Heart right ventricle (tissue), 16 donors: ENCODE data around the gene AXIN1. TPM values are rescaled to one million over a fixed set of nuclear protein-coding genes. Genes with fewer than 3 reads are reported as not detected.

Experiments
- ATAC-seq, 8 donors: fragments of 200-7000 bp; cut with Tn5 transposase; one replicate each; pipeline ENCODE4 v1.9.1; 2020; ENCODE audit warnings: mild to moderate bottlenecking in 8 of 8, moderate library complexity in 8 of 8, moderate number of reproducible peaks in 1 of 8
- DNase-seq, 2 donors: peaks; one replicate each; pipeline ENCODE4 v3.0.0-alpha.2; 2020
- H3K27ac ChIP-seq, 10 donors: fragments of 200-600 bp; sonication (generic) in 2 of 10; one replicate each; pipeline versions ENCODE4 v1.5.0 to v1.8.0; 2020 to 2022; ENCODE audit warnings: mild to moderate bottlenecking in 3 of 10
- H3K27me3 ChIP-seq, 7 donors: fragments of 200-600 bp; one replicate each; pipeline ENCODE4 v1.8.0; 2021 to 2022; ENCODE audit warnings: mild to moderate bottlenecking in 2 of 7
- H3K36me3 ChIP-seq, 9 donors: fragments of 200-600 bp; sonication (generic) in 1 of 9; one replicate each; pipeline versions ENCODE4 v1.5.0 to v1.8.0; 2020 to 2022; ENCODE audit warnings: mild to moderate bottlenecking in 2 of 9
- H3K4me1 ChIP-seq, 9 donors: fragments of 200-600 bp; sonication (generic) in 1 of 9; one replicate each; pipeline versions ENCODE4 v1.5.0 to v1.8.0; 2020 to 2022; ENCODE audit warnings: mild to moderate bottlenecking in 4 of 9
- H3K4me3 ChIP-seq, 10 donors: fragments of 200-600 bp; sonication (generic) in 2 of 10; one replicate each; pipeline versions ENCODE4 v1.5.0 to v1.8.0; 2020 to 2022; ENCODE audit warnings: mild to moderate bottlenecking in 7 of 10, moderate library complexity in 2 of 10
- H3K9me3 ChIP-seq, 11 donors: fragments of 200-600 bp in 10 of 11; sonication (generic) in 2 of 11; one replicate each; pipeline versions ENCODE4 v1.5.0 to v1.8.0; 2013 to 2022; ENCODE audit warnings: mild to moderate bottlenecking in 2 of 11, control low read depth in 1 of 11, moderate library complexity in 1 of 11
- CTCF ChIP-seq, 9 donors: fragments of 200-600 bp; sonication (generic) in 2 of 9; IDR thresholded peaks; one replicate each; pipeline versions ENCODE4 v1.5.0 to v1.8.0; 2021 to 2022; ENCODE audit warnings: antibody characterized with exemption in 9 of 9, mild to moderate bottlenecking in 5 of 9, moderate library complexity in 1 of 9
- WGBS, 2 donors: extraction: QIAGEN DNeasy Blood & Tissue Kit; methylation state at CpG; one replicate each; pipeline ENCODE4 v1.1.7; 2013; ENCODE audit warnings: inconsistent platforms in 1 of 2; 5-methylcytosine and 5-hydroxymethylcytosine counted together
- intact Hi-C, 10 donors: fragments of 100-400 bp; cut with DNase I; formaldehyde crosslinking; loops; one replicate each; pipeline versions ENCODE4 v1.11.1 to v1.14.2; 2022
- polyA plus RNA-seq, 2 donors: library from polyadenylated mRNA; stranded (reverse); fragments of 200-250 nt; gene quantifications; one replicate each; pipeline ENCODE4 v1.2.3, GENCODE V29; 2013
- total RNA-seq, 10 donors: library from RNA; stranded (reverse); fragmentation: NEBNext Ultra II Directional in 3 of 10; extraction: Animal tissue kit (Norgen Biotek cat#: 25700) in 3 of 10; gene quantifications; one replicate each; pipeline versions ENCODE4 v1.2.1 to v1.2.4, GENCODE V29; 2021 to 2023
- donor health status: Arrhythmogenic right ventricular cardiomyopathy.
- donor health status: ischemic (EF 13 %, LVEDD 7.1; RV severe dilation, severe dysfunction).
- donor health status: healthy with polysubstance abuse.
- donor health status: DM: no; HTN: yes; CAD: no.
- donor health status: DM: no; HTN: no; CAD: no.
- donor health status: ischemic (EF 25% LVEDD 6.9; RV normal size, moderate dysfunction).
- donor health status: ischemic (EF 25% LVEDD 5.7; RV mildly dilated, moderate dysfunction).
- donor health status: healthy.
- donor health status: DM: yes; HTN: yes; CAD: no.
- donor health status: Ischemic cardiomyopathy.
- donor health status: ischemic (EF 35%, LVEDD 5.7; RV mildly dilated, moderate dysfunction).
- donor health status: nonischemic (EF 11% LVEDD 7.7; RV severe dilation, severe dysfunction).
- donor health status: DM: yes; HTN: yes; CAD: no.
- donor health status: PGD.
- donor health status: ischemic (EF 29% LVEDD 5.4; RV normal size, mild dysfunction).
- donor health status: nonischemic (EF 23%, LVEDD 6.1; RV moderate dilation, normal function).

Gene AXIN1
- total and polyA plus RNA-seq, 12 donors: 7.7 to 16.1 (median 9.5) TPM

GRCh38 chr16:375212-375611 is 22.7 kb upstream of the AXIN1 start:
- Histone ChIP-seq H3K27me3 (no peaks in the 10 kb centered on the region), H3K4me3 (no peak overlapping the region), H3K27ac (no peak overlapping the region), H3K36me3 (peaks cover 0 to 65% (median 38%) of the 10 kb centered on the region in 9 donors), H3K4me1 (peaks cover 5 to 26% (median 14%) of the 10 kb centered on the region in 9 donors), H3K9me3 (no peaks in the 10 kb centered on the region)
- intact Hi-C loops: no loop called here
- TF ChIP-seq CTCF (IDR thresholded peaks at IDR 0.05): no peak
- ATAC-seq (no peak), DNase-seq (no peak)
- 94 to 97% methylated on average over 23 of the region's 23 CpGs for WGBS, 2 donors

GRCh38 chr16:374616-374926 is 22.0 kb upstream of the AXIN1 start:
- peaks cover 10 to 25% (median 14%) of the 10 kb centered on the region in 9 donors for H3K4me1 ChIP-seq
- no peak for TF ChIP-seq CTCF (IDR thresholded peaks at IDR 0.05)
- intact Hi-C loops: no loop called here
- DNase-seq: no peak
- no peaks in the 10 kb centered on the region for H3K27me3 ChIP-seq
- peaks cover 0 to 65% (median 38%) of the 10 kb centered on the region in 9 donors for H3K36me3 ChIP-seq
- 96 to 97% methylated on average over 9 of the region's 9 CpGs for WGBS, 2 donors
- H3K4me3 ChIP-seq: no peak overlapping the region
- H3K27ac ChIP-seq: no peak overlapping the region
- H3K9me3 ChIP-seq: no peaks in the 10 kb centered on the region
- no peak for ATAC-seq

GRCh38 chr16:373848-374615 is 21.5 kb upstream of the AXIN1 start:
- ATAC-seq (no peak), DNase-seq (no peak)
- H3K27me3 ChIP-seq: no peaks in the 10 kb centered on the region
- TF ChIP-seq CTCF (IDR thresholded peaks at IDR 0.05): no peak
- H3K9me3 ChIP-seq: no peaks in the 10 kb centered on the region
- no peak overlapping the region for H3K4me3 ChIP-seq
- H3K27ac ChIP-seq: no peak overlapping the region
- 93 to 95% methylated on average over 44 of the region's 44 CpGs for WGBS, 2 donors
- peaks cover 0 to 70% (median 38%) of the 10 kb centered on the region in 9 donors for H3K36me3 ChIP-seq
- intact Hi-C loops: no loop called here
- H3K4me1 ChIP-seq: peaks cover 10 to 25% (median 15%) of the 10 kb centered on the region in 9 donors

- ATAC-seq (no peak), DNase-seq (no peak)
- no peaks in the 10 kb centered on the region for H3K27me3 ChIP-seq
- H3K4me3 ChIP-seq: no peak overlapping the region
- peaks cover 10 to 22% (median 15%) of the 10 kb centered on the region in 9 donors for H3K4me1 ChIP-seq
- H3K27ac ChIP-seq: no peak overlapping the region
- intact Hi-C loops: no loop called here
- 90 to 94% methylated on average over 5 of the region's 5 CpGs for WGBS, 2 donors
- no peaks in the 10 kb centered on the region for H3K9me3 ChIP-seq
- TF ChIP-seq CTCF (IDR thresholded peaks at IDR 0.05): no peak
- peaks cover 0 to 79% (median 46%) of the 10 kb centered on the region in 9 donors for H3K36me3 ChIP-seq
These were observed 20.6 kb upstream of the AXIN1 start for GRCh38 chr16:373020-373598.
